ENCODE measurements around the gene WDR93.
A peak's percentile ranks its signal among the peaks of the same experiment; 100 is the strongest.
"Not testable (repeated sequence)": the region's sequence is repeated elsewhere in the genome, so short reads cannot be mapped to it uniquely, and the experiment has no call there.

WDR93 gene

GRCh38 chr15:89681146-89681545, 9.5 kb upstream of the WDR93 start:
- Histone ChIP-seq H4K91ac (ENCODE audit: low read depth, low read length) (no peak overlapping the region), H3K36me3 (ENCODE audit: control insufficient read depth in 1 of 2, insufficient read depth in 2 of 2, low read length in 2 of 2) (no peaks in the 10 kb centered on the region), H3K23ac (ENCODE audit: low read length) (no peak overlapping the region), H4K8ac (ENCODE audit: low read depth, low read length) (no peak overlapping the region), H3K14ac (ENCODE audit: low read length) (no peak overlapping the region), H3K79me1 (ENCODE audit: low read length) (no peaks in the 10 kb centered on the region), H2AK5ac (ENCODE audit: low read length) (no peak overlapping the region), H3K9ac (ENCODE audit: low read length) (no peak overlapping the region), H3K79me2 (ENCODE audit: control insufficient read depth, insufficient read depth, low read length, poor library complexity) (no peaks in the 10 kb centered on the region), H3K4ac (ENCODE audit: low read depth, low read length) (no peak overlapping the region), H3K4me1 (ENCODE audit: control insufficient read depth in 1 of 2, insufficient read depth in 2 of 2, low read length in 2 of 2) (no peaks in the 10 kb centered on the region), H2BK5ac (ENCODE audit: low read depth, low read length, poor library complexity) (no peak overlapping the region), H2BK12ac (ENCODE audit: low read length) (no peak overlapping the region), H4K12ac (ENCODE audit: low read depth, low read length) (no peak overlapping the region), H2AFZ (ENCODE audit: insufficient read depth, low read length, poor library complexity) (no peak overlapping the region), H3K9me3 (ENCODE audit: insufficient read depth, low read depth, low read length) (no peaks in the 10 kb centered on the region), H3K27me3 (ENCODE audit: insufficient read depth, low read length) (no peaks in the 10 kb centered on the region), H3K4me3 (ENCODE audit: low read depth, low read length) (no peak overlapping the region), H3K18ac (ENCODE audit: low read length) (no peak overlapping the region), H3K4me2 (ENCODE audit: low read length) (no peak overlapping the region), H3K27ac (ENCODE audit: low read depth, low read length) (no peak overlapping the region), H2BK120ac (ENCODE audit: insufficient read depth, low read length, poor library complexity) (no peak overlapping the region)
- DNase-seq = no peak
- WGBS (ENCODE audit: extremely low coverage, insufficient coverage, insufficient read length) = no CpG with 5 or more reads among the region's 2 CpGs

GRCh38 chr15:89685995-89686394, 4.6 kb upstream of the WDR93 start:
- Histone ChIP-seq H3K9ac (ENCODE audit: low read length) (no peak overlapping the region), H3K23ac (ENCODE audit: low read length) (no peak overlapping the region), H2BK120ac (ENCODE audit: insufficient read depth, low read length, poor library complexity) (no peak overlapping the region), H2BK5ac (ENCODE audit: low read depth, low read length, poor library complexity) (no peak overlapping the region), H3K4me3 (ENCODE audit: low read depth, low read length) (no peak overlapping the region), H4K91ac (ENCODE audit: low read depth, low read length) (no peak overlapping the region), H3K4ac (ENCODE audit: low read depth, low read length) (no peak overlapping the region), H3K14ac (ENCODE audit: low read length) (no peak overlapping the region), H2AFZ (ENCODE audit: insufficient read depth, low read length, poor library complexity) (no peak overlapping the region), H3K4me2 (ENCODE audit: low read length) (no peak overlapping the region), H4K12ac (ENCODE audit: low read depth, low read length) (no peak overlapping the region), H3K36me3 (ENCODE audit: control insufficient read depth in 1 of 2, insufficient read depth in 2 of 2, low read length in 2 of 2) (no peaks in the 10 kb centered on the region), H4K8ac (ENCODE audit: low read depth, low read length) (no peak overlapping the region), H3K79me2 (ENCODE audit: control insufficient read depth, insufficient read depth, low read length, poor library complexity) (peaks cover 4% of the 10 kb centered on the region), H2BK12ac (ENCODE audit: low read length) (no peak overlapping the region), H3K27ac (ENCODE audit: low read depth, low read length) (no peak overlapping the region), H2AK5ac (ENCODE audit: low read length) (no peak overlapping the region), H3K27me3 (ENCODE audit: insufficient read depth, low read length) (no peaks in the 10 kb centered on the region), H3K4me1 (ENCODE audit: control insufficient read depth in 1 of 2, insufficient read depth in 2 of 2, low read length in 2 of 2) (peaks cover 2 to 8% of the 10 kb centered on the region in 2 experiments), H3K79me1 (ENCODE audit: low read length) (peaks cover 4% of the 10 kb centered on the region), H3K18ac (ENCODE audit: low read length) (no peak overlapping the region), H3K9me3 (ENCODE audit: insufficient read depth, low read depth, low read length) (no peaks in the 10 kb centered on the region)
- DNase-seq = no peak
- no CpG with 5 or more reads among the region's 2 CpGs for WGBS (ENCODE audit: extremely low coverage, insufficient coverage, insufficient read length)

GRCh38 chr15:89686522-89686921, 4.1 kb upstream of the WDR93 start:
- H3K18ac ChIP-seq (ENCODE audit: low read length) = no peak overlapping the region
- no peak for DNase-seq

GRCh38 chr15:89689930-89690275, 708 bp upstream of the WDR93 start:
- not testable (repeated sequence) for H2BK120ac ChIP-seq (ENCODE audit: insufficient read depth, low read length, poor library complexity); DNase-seq; H3K4ac ChIP-seq (ENCODE audit: low read depth, low read length); H3K27ac ChIP-seq (ENCODE audit: low read depth, low read length); H2AK5ac ChIP-seq (ENCODE audit: low read length); H3K36me3 ChIP-seq (ENCODE audit: control insufficient read depth in 1 of 2, insufficient read depth in 2 of 2, low read length in 2 of 2); H3K27me3 ChIP-seq (ENCODE audit: insufficient read depth, low read length); H3K9me3 ChIP-seq (ENCODE audit: insufficient read depth, low read depth, low read length); H3K14ac ChIP-seq (ENCODE audit: low read length); H3K79me1 ChIP-seq (ENCODE audit: low read length); H3K79me2 ChIP-seq (ENCODE audit: control insufficient read depth, insufficient read depth, low read length, poor library complexity); H3K4me1 ChIP-seq (ENCODE audit: control insufficient read depth in 1 of 2, insufficient read depth in 2 of 2, low read length in 2 of 2); H4K91ac ChIP-seq (ENCODE audit: low read depth, low read length); H3K23ac ChIP-seq (ENCODE audit: low read length); H2BK12ac ChIP-seq (ENCODE audit: low read length); H3K18ac ChIP-seq (ENCODE audit: low read length); H2BK5ac ChIP-seq (ENCODE audit: low read depth, low read length, poor library complexity)
- H3K4me3 ChIP-seq (ENCODE audit: low read depth, low read length) = peak overlapping the region; percentile 86
- H3K4me2 ChIP-seq (ENCODE audit: low read length) = peak overlapping the region; percentile 85
- H3K9ac ChIP-seq (ENCODE audit: low read length) = peak overlapping the region; percentile 41
- H4K12ac ChIP-seq (ENCODE audit: low read depth, low read length) = peak overlapping the region; percentile 77
- peak overlapping the region; percentile 96 for H4K8ac ChIP-seq (ENCODE audit: low read depth, low read length)
- peak overlapping the region; percentile 98 for H2AFZ ChIP-seq (ENCODE audit: insufficient read depth, low read length, poor library complexity)
- no CpG with 5 or more reads among the region's 15 CpGs for WGBS (ENCODE audit: extremely low coverage, insufficient coverage, insufficient read length)

More at GRCh38 chr15:89686522-89686921, 4.1 kb upstream of the WDR93 start:
- H3K79me1 ChIP-seq (ENCODE audit: low read length) = peaks cover 4% of the 10 kb centered on the region
- H2AK5ac ChIP-seq (ENCODE audit: low read length) = no peak overlapping the region
- H3K4me2 ChIP-seq (ENCODE audit: low read length) = no peak overlapping the region
- no peaks in the 10 kb centered on the region for H3K9me3 ChIP-seq (ENCODE audit: insufficient read depth, low read depth, low read length)
- no peak overlapping the region for H2AFZ ChIP-seq (ENCODE audit: insufficient read depth, low read length, poor library complexity)
- H4K12ac ChIP-seq (ENCODE audit: low read depth, low read length) = no peak overlapping the region
- no peak overlapping the region for H2BK12ac ChIP-seq (ENCODE audit: low read length)
- H3K9ac ChIP-seq (ENCODE audit: low read length) = no peak overlapping the region
- peaks cover 2 to 8% of the 10 kb centered on the region in 2 experiments for H3K4me1 ChIP-seq (ENCODE audit: control insufficient read depth in 1 of 2, insufficient read depth in 2 of 2, low read length in 2 of 2)
- H2BK5ac ChIP-seq (ENCODE audit: low read depth, low read length, poor library complexity) = no peak overlapping the region
- H2BK120ac ChIP-seq (ENCODE audit: insufficient read depth, low read length, poor library complexity) = no peak overlapping the region
- H3K36me3 ChIP-seq (ENCODE audit: control insufficient read depth in 1 of 2, insufficient read depth in 2 of 2, low read length in 2 of 2) = no peaks in the 10 kb centered on the region
- no peak overlapping the region for H4K8ac ChIP-seq (ENCODE audit: low read depth, low read length)
- peaks cover 4% of the 10 kb centered on the region for H3K79me2 ChIP-seq (ENCODE audit: control insufficient read depth, insufficient read depth, low read length, poor library complexity)
- H3K14ac ChIP-seq (ENCODE audit: low read length) = no peak overlapping the region
- no peak overlapping the region for H4K91ac ChIP-seq (ENCODE audit: low read depth, low read length)
- H3K27me3 ChIP-seq (ENCODE audit: insufficient read depth, low read length) = no peaks in the 10 kb centered on the region
- no peak overlapping the region for H3K27ac ChIP-seq (ENCODE audit: low read depth, low read length)
- H3K4me3 ChIP-seq (ENCODE audit: low read depth, low read length) = no peak overlapping the region
- no peak overlapping the region for H3K4ac ChIP-seq (ENCODE audit: low read depth, low read length)
- no peak overlapping the region for H3K23ac ChIP-seq (ENCODE audit: low read length)
